Measurements from ENCODE around the gene FAM200B.

FAM200B gene

GRCh38 chr4:15668566-15669435 is 12.8 kb upstream of the FAM200B start:
- Histone ChIP-seq H3K27ac (ENCODE audit: low read depth, low read length) (no peak overlapping the region), H3K4me3 (ENCODE audit: low read depth, low read length) (no peak overlapping the region), H3K27me3 (ENCODE audit: control insufficient read depth, insufficient read depth, low read length) (no peaks in the 10 kb centered on the region), H3K4me1 (ENCODE audit: control insufficient read depth, insufficient read depth, low read length) (no peaks in the 10 kb centered on the region), H3K9me3 (ENCODE audit: control insufficient read depth, insufficient read depth, low read length) (no peaks in the 10 kb centered on the region), H3K36me3 (ENCODE audit: control insufficient read depth, insufficient read depth, low read length) (peaks cover 36% of the 10 kb centered on the region), H3K9ac (ENCODE audit: low read depth, low read length) (no peak overlapping the region)

- H3K4me3 ChIP-seq (ENCODE audit: low read depth, low read length): no peak overlapping the region
- H3K9me3 ChIP-seq (ENCODE audit: control insufficient read depth, insufficient read depth, low read length): no peaks in the 10 kb centered on the region
- H3K27me3 ChIP-seq (ENCODE audit: control insufficient read depth, insufficient read depth, low read length): no peaks in the 10 kb centered on the region
- no peaks in the 10 kb centered on the region for H3K4me1 ChIP-seq (ENCODE audit: control insufficient read depth, insufficient read depth, low read length)
- no peak overlapping the region for H3K27ac ChIP-seq (ENCODE audit: low read depth, low read length)
- peaks cover 36% of the 10 kb centered on the region for H3K36me3 ChIP-seq (ENCODE audit: control insufficient read depth, insufficient read depth, low read length)
- H3K9ac ChIP-seq (ENCODE audit: low read depth, low read length): no peak overlapping the region
Measured at GRCh38 chr4:15670576-15670975, 11.1 kb upstream of the FAM200B start.

GRCh38 chr4:15672101-15672500 is 9.5 kb upstream of the FAM200B start:
- no peak overlapping the region for H3K4me3 ChIP-seq (ENCODE audit: low read depth, low read length)
- H3K4me1 ChIP-seq (ENCODE audit: control insufficient read depth, insufficient read depth, low read length): peaks cover 1% of the 10 kb centered on the region

GRCh38 chr4:15673337-15673736 is 8.3 kb upstream of the FAM200B start:
- H3K36me3 ChIP-seq (ENCODE audit: control insufficient read depth, insufficient read depth, low read length): peaks cover 22% of the 10 kb centered on the region; the same call in 1 of the 2 replicates

More at GRCh38 chr4:15672101-15672500, 9.5 kb upstream of the FAM200B start:
- H3K27me3 ChIP-seq (ENCODE audit: control insufficient read depth, insufficient read depth, low read length): no peaks in the 10 kb centered on the region
- no peaks in the 10 kb centered on the region for H3K9me3 ChIP-seq (ENCODE audit: control insufficient read depth, insufficient read depth, low read length)
- H3K9ac ChIP-seq (ENCODE audit: low read depth, low read length): no peak overlapping the region
- peaks cover 25% of the 10 kb centered on the region for H3K36me3 ChIP-seq (ENCODE audit: control insufficient read depth, insufficient read depth, low read length)
- H3K27ac ChIP-seq (ENCODE audit: low read depth, low read length): no peak overlapping the region

GRCh38 chr4:15674046-15674445 is 7.6 kb upstream of the FAM200B start:
- Histone ChIP-seq H3K9ac (ENCODE audit: low read depth, low read length) (no peak overlapping the region), H3K27ac (ENCODE audit: low read depth, low read length) (no peak overlapping the region), H3K4me3 (ENCODE audit: low read depth, low read length) (no peak overlapping the region), H3K36me3 (ENCODE audit: control insufficient read depth, insufficient read depth, low read length) (peaks cover 22% of the 10 kb centered on the region; the same call in 1 of the 2 replicates), H3K27me3 (ENCODE audit: control insufficient read depth, insufficient read depth, low read length) (no peaks in the 10 kb centered on the region), H3K9me3 (ENCODE audit: control insufficient read depth, insufficient read depth, low read length) (no peaks in the 10 kb centered on the region), H3K4me1 (ENCODE audit: control insufficient read depth, insufficient read depth, low read length) (peaks cover 14% of the 10 kb centered on the region)

More at GRCh38 chr4:15673337-15673736, 8.3 kb upstream of the FAM200B start:
- no peaks in the 10 kb centered on the region for H3K27me3 ChIP-seq (ENCODE audit: control insufficient read depth, insufficient read depth, low read length)
- no peak overlapping the region for H3K4me3 ChIP-seq (ENCODE audit: low read depth, low read length)
- no peaks in the 10 kb centered on the region for H3K9me3 ChIP-seq (ENCODE audit: control insufficient read depth, insufficient read depth, low read length)
- peaks cover 12% of the 10 kb centered on the region for H3K4me1 ChIP-seq (ENCODE audit: control insufficient read depth, insufficient read depth, low read length)
- no peak overlapping the region for H3K27ac ChIP-seq (ENCODE audit: low read depth, low read length)
- H3K9ac ChIP-seq (ENCODE audit: low read depth, low read length): no peak overlapping the region

- H3K4me1 ChIP-seq (ENCODE audit: control insufficient read depth, insufficient read depth, low read length): peaks cover 17% of the 10 kb centered on the region
- no peak overlapping the region for H3K9ac ChIP-seq (ENCODE audit: low read depth, low read length)
- H3K27ac ChIP-seq (ENCODE audit: low read depth, low read length): no peak overlapping the region
Measured at GRCh38 chr4:15674926-15675325, 6.7 kb upstream of the FAM200B start.

GRCh38 chr4:15675356-15675755 is 6.3 kb upstream of the FAM200B start:
- H3K4me3 ChIP-seq (ENCODE audit: low read depth, low read length): no peak overlapping the region
- H3K27ac ChIP-seq (ENCODE audit: low read depth, low read length): no peak overlapping the region
- peaks cover 17% of the 10 kb centered on the region for H3K4me1 ChIP-seq (ENCODE audit: control insufficient read depth, insufficient read depth, low read length)
- no peaks in the 10 kb centered on the region for H3K9me3 ChIP-seq (ENCODE audit: control insufficient read depth, insufficient read depth, low read length)
- no peaks in the 10 kb centered on the region for H3K27me3 ChIP-seq (ENCODE audit: control insufficient read depth, insufficient read depth, low read length)
- H3K36me3 ChIP-seq (ENCODE audit: control insufficient read depth, insufficient read depth, low read length): peaks cover 26% of the 10 kb centered on the region; the same call in 1 of the 2 replicates
- no peak overlapping the region for H3K9ac ChIP-seq (ENCODE audit: low read depth, low read length)

More at GRCh38 chr4:15674926-15675325, 6.7 kb upstream of the FAM200B start:
- H3K4me3 ChIP-seq (ENCODE audit: low read depth, low read length): no peak overlapping the region
- H3K36me3 ChIP-seq (ENCODE audit: control insufficient read depth, insufficient read depth, low read length): peaks cover 26% of the 10 kb centered on the region; the same call in 1 of the 2 replicates
- no peaks in the 10 kb centered on the region for H3K27me3 ChIP-seq (ENCODE audit: control insufficient read depth, insufficient read depth, low read length)
- H3K9me3 ChIP-seq (ENCODE audit: control insufficient read depth, insufficient read depth, low read length): no peaks in the 10 kb centered on the region

- H3K36me3 ChIP-seq (ENCODE audit: control insufficient read depth, insufficient read depth, low read length): peaks cover 26% of the 10 kb centered on the region; the same call in 1 of the 2 replicates
- H3K4me1 ChIP-seq (ENCODE audit: control insufficient read depth, insufficient read depth, low read length): peaks cover 17% of the 10 kb centered on the region
- H3K9me3 ChIP-seq (ENCODE audit: control insufficient read depth, insufficient read depth, low read length): no peaks in the 10 kb centered on the region
- no peaks in the 10 kb centered on the region for H3K27me3 ChIP-seq (ENCODE audit: control insufficient read depth, insufficient read depth, low read length)
- H3K4me3 ChIP-seq (ENCODE audit: low read depth, low read length): no peak overlapping the region
- no peak overlapping the region for H3K27ac ChIP-seq (ENCODE audit: low read depth, low read length)
- no peak overlapping the region for H3K9ac ChIP-seq (ENCODE audit: low read depth, low read length)
Measured at GRCh38 chr4:15676039-15676438, 5.6 kb upstream of the FAM200B start.

GRCh38 chr4:15676899-15677298 is 4.7 kb upstream of the FAM200B start:
- no peak overlapping the region for H3K4me3 ChIP-seq (ENCODE audit: low read depth, low read length)
- H3K36me3 ChIP-seq (ENCODE audit: control insufficient read depth, insufficient read depth, low read length): peaks cover 23% of the 10 kb centered on the region; the same call in 1 of the 2 replicates
- peaks cover 17% of the 10 kb centered on the region for H3K4me1 ChIP-seq (ENCODE audit: control insufficient read depth, insufficient read depth, low read length)
- H3K27me3 ChIP-seq (ENCODE audit: control insufficient read depth, insufficient read depth, low read length): no peaks in the 10 kb centered on the region
- no peaks in the 10 kb centered on the region for H3K9me3 ChIP-seq (ENCODE audit: control insufficient read depth, insufficient read depth, low read length)
- no peak overlapping the region for H3K27ac ChIP-seq (ENCODE audit: low read depth, low read length)
- no peak overlapping the region for H3K9ac ChIP-seq (ENCODE audit: low read depth, low read length)

- no peaks in the 10 kb centered on the region for H3K27me3 ChIP-seq (ENCODE audit: control insufficient read depth, insufficient read depth, low read length)
- H3K9ac ChIP-seq (ENCODE audit: low read depth, low read length): no peak overlapping the region
- H3K4me3 ChIP-seq (ENCODE audit: low read depth, low read length): 0 out of 2 replicates have a peak overlapping the region, but pooled peaks have one; percentile 36
- peaks cover 18% of the 10 kb centered on the region for H3K4me1 ChIP-seq (ENCODE audit: control insufficient read depth, insufficient read depth, low read length)
- peak overlapping the region; percentile 77 for H3K27ac ChIP-seq (ENCODE audit: low read depth, low read length)
- H3K36me3 ChIP-seq (ENCODE audit: control insufficient read depth, insufficient read depth, low read length): peaks cover 16% of the 10 kb centered on the region; the same call in 1 of the 2 replicates
- H3K9me3 ChIP-seq (ENCODE audit: control insufficient read depth, insufficient read depth, low read length): no peaks in the 10 kb centered on the region
Measured at GRCh38 chr4:15677507-15677988, 4.1 kb upstream of the FAM200B start.

- no peaks in the 10 kb centered on the region for H3K27me3 ChIP-seq (ENCODE audit: control insufficient read depth, insufficient read depth, low read length)
- H3K36me3 ChIP-seq (ENCODE audit: control insufficient read depth, insufficient read depth, low read length): peaks cover 13% of the 10 kb centered on the region; the same call in 1 of the 2 replicates
- H3K4me3 ChIP-seq (ENCODE audit: low read depth, low read length): peak overlapping the region; percentile 95
- H3K27ac ChIP-seq (ENCODE audit: low read depth, low read length): peak overlapping the region; percentile 99
- H3K9me3 ChIP-seq (ENCODE audit: control insufficient read depth, insufficient read depth, low read length): no peaks in the 10 kb centered on the region
- H3K4me1 ChIP-seq (ENCODE audit: control insufficient read depth, insufficient read depth, low read length): peaks cover 45% of the 10 kb centered on the region
- peak overlapping the region; percentile 80 for H3K9ac ChIP-seq (ENCODE audit: low read depth, low read length)
Measured at GRCh38 chr4:15681067-15681371, 608 bp upstream of the FAM200B start.
